Measurements from ENCODE around the gene TNFRSF25. TPM values are rescaled to one million over a fixed set of nuclear protein-coding genes. Genes with fewer than 3 reads are reported as not detected.

The TNFRSF25 gene
- total and polyA plus RNA-seq, 4 donors, result 4.9 to 19.8 (median 11.7) TPM

- H3K4me3 ChIP-seq, result no peak overlapping the region
- H3K9ac ChIP-seq (ENCODE audit: insufficient read depth in 1 of 2, low read length in 2 of 2), result no peak overlapping the region
- H3K9me3 ChIP-seq (ENCODE audit: control insufficient read depth in 4 of 4, insufficient read depth in 3 of 4, low read length in 3 of 4), result no peaks in the 10 kb centered on the region
- no peak overlapping the region for H3K27ac ChIP-seq (ENCODE audit: low read depth in 1 of 2, low read length in 1 of 2)
- DNase-seq (no peak), ATAC-seq (ENCODE audit: insufficient read depth, low FRiP score) (no peak)
- H3K4me1 ChIP-seq (ENCODE audit: control insufficient read depth in 5 of 5, insufficient read depth in 5 of 5, low read length in 5 of 5), result peaks cover 0 to 3% (median 0%) of the 10 kb centered on the region in 5 donors
- H3K36me3 ChIP-seq (ENCODE audit: control insufficient read depth in 4 of 4, insufficient read depth in 4 of 4, low read length in 4 of 4), result no peaks in the 10 kb centered on the region
- TF ChIP-seq, protein P1, sequence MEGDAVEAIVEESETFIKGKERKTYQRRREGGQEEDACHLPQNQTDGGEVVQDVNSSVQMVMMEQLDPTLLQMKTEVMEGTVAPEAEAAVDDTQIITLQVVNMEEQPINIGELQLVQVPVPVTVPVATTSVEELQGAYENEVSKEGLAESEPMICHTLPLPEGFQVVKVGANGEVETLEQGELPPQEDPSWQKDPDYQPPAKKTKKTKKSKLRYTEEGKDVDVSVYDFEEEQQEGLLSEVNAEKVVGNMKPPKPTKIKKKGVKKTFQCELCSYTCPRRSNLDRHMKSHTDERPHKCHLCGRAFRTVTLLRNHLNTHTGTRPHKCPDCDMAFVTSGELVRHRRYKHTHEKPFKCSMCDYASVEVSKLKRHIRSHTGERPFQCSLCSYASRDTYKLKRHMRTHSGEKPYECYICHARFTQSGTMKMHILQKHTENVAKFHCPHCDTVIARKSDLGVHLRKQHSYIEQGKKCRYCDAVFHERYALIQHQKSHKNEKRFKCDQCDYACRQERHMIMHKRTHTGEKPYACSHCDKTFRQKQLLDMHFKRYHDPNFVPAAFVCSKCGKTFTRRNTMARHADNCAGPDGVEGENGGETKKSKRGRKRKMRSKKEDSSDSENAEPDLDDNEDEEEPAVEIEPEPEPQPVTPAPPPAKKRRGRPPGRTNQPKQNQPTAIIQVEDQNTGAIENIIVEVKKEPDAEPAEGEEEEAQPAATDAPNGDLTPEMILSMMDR (IDR thresholded peaks at IDR 0.05; ENCODE audit: control extremely low read depth, extremely low read depth), result no peak
- H3K27me3 ChIP-seq (ENCODE audit: control insufficient read depth in 3 of 3, insufficient read depth in 3 of 3, low read length in 2 of 3), result no peaks in the 10 kb centered on the region
- 80 to 90% methylated on average over 12 of the region's 12 CpGs for WGBS, 2 donors
Observed at GRCh38 chr1:6507461-6507911, 41.5 kb upstream of the TNFRSF25 start.

GRCh38 chr1:6507037-6507428 is 41.1 kb upstream of the TNFRSF25 start:
- Histone ChIP-seq H3K9me3 (ENCODE audit: control insufficient read depth in 4 of 4, insufficient read depth in 3 of 4, low read length in 3 of 4) (no peaks in the 10 kb centered on the region), H3K4me1 (ENCODE audit: control insufficient read depth in 5 of 5, insufficient read depth in 5 of 5, low read length in 5 of 5) (peaks cover 0 to 7% (median 0%) of the 10 kb centered on the region in 5 donors), H3K27me3 (ENCODE audit: control insufficient read depth in 3 of 3, insufficient read depth in 3 of 3, low read length in 2 of 3) (no peaks in the 10 kb centered on the region), H3K27ac (ENCODE audit: low read depth in 1 of 2, low read length in 1 of 2) (no peak overlapping the region), H3K4me3 (no peak overlapping the region), H3K9ac (ENCODE audit: insufficient read depth in 1 of 2, low read length in 2 of 2) (no peak overlapping the region), H3K36me3 (ENCODE audit: control insufficient read depth in 4 of 4, insufficient read depth in 4 of 4, low read length in 4 of 4) (no peaks in the 10 kb centered on the region)
- TF ChIP-seq, protein P1 (IDR thresholded peaks at IDR 0.05; ENCODE audit: control extremely low read depth, extremely low read depth), result no peak
- no peak for DNase-seq
- WGBS, 2 donors, result 63 to 67% methylated on average over 7 of the region's 7 CpGs
- no peak for ATAC-seq (ENCODE audit: insufficient read depth, low FRiP score)

DNA sequence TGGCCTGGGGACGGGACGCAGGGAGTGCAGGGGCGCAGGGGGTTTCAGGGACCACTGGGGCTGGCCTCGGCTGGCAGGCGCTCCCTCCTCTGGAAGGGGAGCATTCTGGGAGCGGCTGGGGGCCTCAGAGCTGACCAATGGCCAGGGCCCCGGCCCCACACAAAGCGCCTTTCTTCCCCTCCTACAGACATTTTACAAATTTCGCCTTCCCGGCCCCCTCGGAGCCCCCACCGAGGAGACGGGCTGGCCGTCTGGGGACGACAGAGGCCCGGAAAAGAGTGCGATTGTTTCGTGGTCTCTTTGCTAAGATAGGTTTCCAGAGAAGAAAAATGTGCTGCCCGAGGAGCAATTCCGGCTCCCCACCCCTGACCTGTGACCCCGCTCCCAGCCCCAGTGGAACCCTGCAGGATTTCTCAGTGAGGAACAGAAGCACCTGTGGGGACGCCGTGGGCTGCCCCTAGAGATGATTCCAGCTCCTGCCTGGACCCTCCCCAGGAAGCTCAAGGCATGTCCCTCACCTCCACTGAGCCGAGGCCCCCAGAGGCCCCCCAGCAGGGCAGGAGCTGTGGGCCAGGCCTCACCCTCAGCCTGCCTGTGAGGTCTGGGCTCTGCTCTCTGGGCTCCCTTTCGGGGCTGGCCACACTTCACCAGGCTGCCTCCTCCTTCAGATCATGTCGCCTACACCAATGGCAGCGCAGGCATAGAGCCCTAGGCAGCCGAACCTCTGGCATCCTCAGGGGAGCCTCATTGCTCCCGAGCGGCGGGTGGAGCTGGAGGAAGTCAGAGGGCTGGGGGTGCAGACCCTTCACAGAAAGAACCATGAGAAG is 40.5 kb upstream of the TNFRSF25 start:
- no peak for ATAC-seq (ENCODE audit: insufficient read depth, low FRiP score)
- no peaks in the 10 kb centered on the region for H3K9me3 ChIP-seq (ENCODE audit: control insufficient read depth in 4 of 4, insufficient read depth in 3 of 4, low read length in 3 of 4)
- TF ChIP-seq, protein P1 (IDR thresholded peaks at IDR 0.05; ENCODE audit: control extremely low read depth, extremely low read depth), result no peak

More for the DNA sequence above, 40.5 kb upstream of the TNFRSF25 start:
- Histone ChIP-seq H3K4me3 (no peak overlapping the region), H3K27ac (ENCODE audit: low read depth in 1 of 2, low read length in 1 of 2) (no peak overlapping the region), H3K36me3 (ENCODE audit: control insufficient read depth in 4 of 4, insufficient read depth in 4 of 4, low read length in 4 of 4) (no peaks in the 10 kb centered on the region), H3K9ac (ENCODE audit: insufficient read depth in 1 of 2, low read length in 2 of 2) (no peak overlapping the region), H3K27me3 (ENCODE audit: control insufficient read depth in 3 of 3, insufficient read depth in 3 of 3, low read length in 2 of 3) (no peaks in the 10 kb centered on the region), H3K4me1 (ENCODE audit: control insufficient read depth in 5 of 5, insufficient read depth in 5 of 5, low read length in 5 of 5) (peaks cover 0 to 13% (median 0%) of the 10 kb centered on the region in 5 donors)
- WGBS, 2 donors, result 81 to 87% methylated on average over 31 of the region's 31 CpGs
- no peak for DNase-seq
